H9 (cell line): ENCODE results near the gene RTL3. TPM values are rescaled to one million over a fixed set of nuclear protein-coding genes. Genes with fewer than 3 reads are reported as not detected.

Experiments
- DNase-seq: peaks from one replicate; pipeline ENCODE4 v3.0.0-alpha.2; 2017
- H2AFZ ChIP-seq: one replicate; pipeline ENCODE4 v1.6.1; 2013; ENCODE audit warnings: mild to moderate bottlenecking, low read length, control low read depth, moderate library complexity
- H2AK5ac ChIP-seq: 2 replicates; pipeline ENCODE4 v1.6.1; 2013; ENCODE audit warnings: low read length, control low read depth, mixed read lengths; ENCODE audit not compliant: insufficient read length
- H2BK120ac ChIP-seq: one replicate; pipeline ENCODE4 v1.6.1; 2013; ENCODE audit warnings: low read depth, mild to moderate bottlenecking, low read length, control low read depth, inconsistent platforms; ENCODE audit not compliant: poor library complexity, severe bottlenecking
- H2BK12ac ChIP-seq: 2 replicates; pipeline ENCODE4 v1.6.1; 2013; ENCODE audit warnings: low read length, control low read depth, mixed read lengths, low read depth; ENCODE audit not compliant: insufficient read length
- H2BK15ac ChIP-seq: 2 replicates; pipeline ENCODE4 v1.6.1; 2013; ENCODE audit warnings: low read depth, low read length, control low read depth
- H2BK20ac ChIP-seq: one replicate; pipeline ENCODE4 v1.6.1; 2013; ENCODE audit warnings: low read depth, mild to moderate bottlenecking, low read length, control low read depth, inconsistent platforms; ENCODE audit not compliant: poor library complexity, severe bottlenecking
- H2BK5ac ChIP-seq: 2 replicates; pipeline ENCODE4 v1.6.1; 2013; ENCODE audit warnings: low read length, control low read depth, mixed read lengths; ENCODE audit not compliant: insufficient read length
- H3K14ac ChIP-seq: 2 replicates; pipeline ENCODE4 v1.6.1; 2013; ENCODE audit warnings: low read length, control low read depth; ENCODE audit not compliant: insufficient read depth
- H3K18ac ChIP-seq: 2 replicates; pipeline ENCODE4 v1.6.1; 2013; ENCODE audit warnings: low read depth, mild to moderate bottlenecking, mixed read lengths, low read length, control low read depth; ENCODE audit not compliant: insufficient read length
- H3K23ac ChIP-seq: 2 replicates; pipeline ENCODE4 v1.6.1; 2013; ENCODE audit warnings: low read length, control low read depth, mixed read lengths, low read depth; ENCODE audit not compliant: insufficient read length
- H3K23me2 ChIP-seq: 2 replicates; pipeline ENCODE4 v1.6.1; 2013; ENCODE audit warnings: low read depth, mild to moderate bottlenecking, mixed read lengths, low read length, control low read depth; ENCODE audit not compliant: insufficient read length, poor library complexity, severe bottlenecking
- H3K27ac ChIP-seq: 2 replicates; pipeline ENCODE4 v1.5.1; 2013; ENCODE audit warnings: low read length, control low read depth, mixed read lengths, low read depth; ENCODE audit not compliant: insufficient read length
- H3K27me3 ChIP-seq: 2 replicates; pipeline ENCODE4 v1.6.1; 2013; ENCODE audit warnings: low read length, control low read depth, inconsistent platforms; ENCODE audit not compliant: insufficient read depth
- H3K4ac ChIP-seq: 2 replicates; pipeline ENCODE4 v1.6.1; 2013; ENCODE audit warnings: low read depth, mild to moderate bottlenecking, control low read depth, inconsistent platforms, low read length, moderate library complexity
- H3K4me1 ChIP-seq: 2 replicates; pipeline ENCODE4 v1.6.1; 2013; ENCODE audit warnings: low read length, control low read depth, inconsistent platforms; ENCODE audit not compliant: insufficient read depth
- H3K4me2 ChIP-seq: 2 replicates; pipeline ENCODE4 v1.6.1; 2013; ENCODE audit warnings: low read length, control low read depth, mixed read lengths; ENCODE audit not compliant: insufficient read length, insufficient read depth
- H3K56ac ChIP-seq: 2 replicates; pipeline ENCODE4 v1.6.1; 2013; ENCODE audit warnings: low read depth, mild to moderate bottlenecking, mixed read lengths, low read length, control low read depth; ENCODE audit not compliant: insufficient read length
- H3K79me1 ChIP-seq: 2 replicates; pipeline ENCODE4 v1.6.1; 2013; ENCODE audit warnings: low read depth, mild to moderate bottlenecking, moderate library complexity, low read length, control low read depth, inconsistent platforms; ENCODE audit not compliant: insufficient read depth, poor library complexity, severe bottlenecking
- H3K79me2 ChIP-seq: 2 replicates; pipeline ENCODE4 v1.6.1; 2013; ENCODE audit warnings: low read length, control low read depth, inconsistent platforms; ENCODE audit not compliant: insufficient read depth
- H3K9ac ChIP-seq: 2 replicates; pipeline ENCODE4 v1.6.1; 2013; ENCODE audit warnings: low read length, control low read depth, mixed read lengths; ENCODE audit not compliant: insufficient read length; ENCODE audit errors: extremely low read depth
- H3K9me3 ChIP-seq: one replicate; pipeline ENCODE4 v1.6.1; 2013; ENCODE audit warnings: low read depth, low read length, inconsistent platforms; ENCODE audit not compliant: control insufficient read depth
- H3T11ph ChIP-seq: one replicate; pipeline ENCODE4 v1.6.1; 2013; ENCODE audit warnings: mild to moderate bottlenecking, low read length, control low read depth, inconsistent platforms
- H4K20me1 ChIP-seq: one replicate; pipeline ENCODE4 v1.6.1; 2013; ENCODE audit not compliant: control insufficient read depth, insufficient read length, insufficient read depth
- H4K5ac ChIP-seq: 2 replicates; pipeline ENCODE4 v1.6.1; 2013; ENCODE audit warnings: low read depth, mild to moderate bottlenecking, mixed read lengths, low read length, control low read depth; ENCODE audit not compliant: insufficient read length
- H4K8ac ChIP-seq: replicated peaks from 2 replicates; pipeline ENCODE4 v1.6.1; 2013; ENCODE audit warnings: low read length, control low read depth, mixed read lengths, low read depth; ENCODE audit not compliant: insufficient read length
- H4K91ac ChIP-seq: 2 replicates; pipeline ENCODE4 v1.6.1; 2013; ENCODE audit warnings: low read depth, mild to moderate bottlenecking, moderate library complexity, mixed read lengths, low read length, control low read depth; ENCODE audit not compliant: insufficient read length
- H3K27ac Mint-ChIP-seq, 3 experiments: 2 replicates in 2 of 3; 3 replicates in 1 of 3; pipeline ENCODE4 v1.8.0; 2020 to 2021; ENCODE audit warnings: mixed read lengths in 3 of 3, mild to moderate bottlenecking in 1 of 3, moderate library complexity in 1 of 3
- H3K27me3 Mint-ChIP-seq: 2 replicates; pipeline ENCODE4 v1.8.0; 2021; ENCODE audit warnings: low read depth, mild to moderate bottlenecking, moderate library complexity, mixed read lengths
- H3K36me3 Mint-ChIP-seq, 3 experiments: 2 replicates in 2 of 3; 3 replicates in 1 of 3; pipeline ENCODE4 v1.8.0; 2020 to 2021; ENCODE audit warnings: low read depth in 3 of 3, mixed read lengths in 3 of 3; ENCODE audit not compliant: insufficient read depth in 1 of 3
- H3K4me1 Mint-ChIP-seq, 2 experiments: 2 replicates each; pipeline ENCODE4 v1.8.0; 2020; ENCODE audit warnings: mixed read lengths in 2 of 2
- H3K4me3 Mint-ChIP-seq, 2 experiments: 2 replicates in 1 of 2; 3 replicates in 1 of 2; pipeline ENCODE4 v1.8.0; 2020 to 2021; ENCODE audit warnings: mild to moderate bottlenecking in 2 of 2, mixed read lengths in 2 of 2, moderate library complexity in 1 of 2
- H3K9me3 Mint-ChIP-seq, 2 experiments: 2 replicates in 1 of 2; 3 replicates in 1 of 2; pipeline ENCODE4 v1.8.0; 2020; ENCODE audit warnings: mild to moderate bottlenecking in 2 of 2, mixed read lengths in 2 of 2, moderate library complexity in 1 of 2
- WGBS: extraction: QIAGEN DNeasy Blood & Tissue Kit; methylation state at CpG from one replicate; pipeline ENCODE4 v1.1.7; 2013; ENCODE audit warnings: missing lambda C conversion rate, low lambda C conversion rate, mixed read lengths; ENCODE audit not compliant: insufficient read length; ENCODE audit errors: extremely low coverage; 5-methylcytosine and 5-hydroxymethylcytosine counted together
- total RNA-seq: library from RNA; stranded (reverse); gene quantifications from 2 replicates; pipeline ENCODE4 v1.2.1, GENCODE V29; 2021
- TF ChIP-seq, protein P1 (sequence below): fragments of 200-600 bp; sonication (generic); conservative IDR thresholded peaks from 3 replicates; pipeline ENCODE4 v1.8.0; 2021; ENCODE audit warnings: antibody characterized with exemption, mild to moderate bottlenecking

RTL3 gene
- total RNA-seq, 1 experiment from 2014 or later: not detected

DNA sequence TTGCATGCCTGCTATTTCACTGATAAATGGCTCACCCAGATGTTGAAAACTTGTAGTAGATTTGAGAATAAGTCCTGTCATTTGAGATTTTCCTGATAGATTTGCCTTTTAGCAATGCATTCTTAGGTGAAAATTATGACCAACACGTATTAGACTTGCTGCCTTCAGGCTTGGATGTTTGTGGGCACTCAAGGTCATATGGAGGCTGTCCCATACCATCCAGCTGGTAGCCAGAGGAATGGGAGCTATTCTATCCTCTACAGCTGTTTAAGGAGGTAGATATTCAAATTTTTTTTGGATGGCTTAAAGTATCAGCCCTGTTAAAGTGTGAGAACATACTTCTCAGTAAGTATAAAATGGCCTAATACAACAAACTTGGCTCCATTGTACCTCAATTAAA is 34.7 kb downstream of the RTL3 start:
- Histone ChIP-seq H3K9me3 (peaks cover 10% of the 10 kb centered on the region), H2BK12ac (no peak overlapping the region), H3K56ac (no peak overlapping the region), H4K91ac (no peak overlapping the region), H3K14ac (no peak overlapping the region), H3K4me1 (no peaks in the 10 kb centered on the region), H3T11ph (no peak overlapping the region), H4K5ac (no peak overlapping the region), H3K9ac (no peak overlapping the region), H2BK20ac (no peak overlapping the region), H4K8ac (no peak overlapping the region), H3K4me2 (no peak overlapping the region), H2BK5ac (no peak overlapping the region), H2BK15ac (no peak overlapping the region), H3K79me1 (no peaks in the 10 kb centered on the region), H3K23ac (no peak overlapping the region), H3K23me2 (no peaks in the 10 kb centered on the region), H3K4ac (no peak overlapping the region), H2AFZ (no peak overlapping the region), H3K79me2 (no peaks in the 10 kb centered on the region), H4K20me1 (no peaks in the 10 kb centered on the region), H3K18ac (no peak overlapping the region), H2AK5ac (no peak overlapping the region), H3K27me3 (no peaks in the 10 kb centered on the region), H2BK120ac (no peak overlapping the region), H3K27ac (no peak overlapping the region)
- Mint-ChIP-seq H3K27ac (no peak overlapping the region), H3K36me3 (peaks cover 0 to 2% (median 0%) of the 10 kb centered on the region in 3 experiments; a peak in 2 of 7 replicates), H3K4me3 (no peak overlapping the region), H3K9me3 (peaks cover 40 to 42% of the 10 kb centered on the region in 2 experiments), H3K4me1 (no peaks in the 10 kb centered on the region), H3K27me3 (no peaks in the 10 kb centered on the region)
- no CpG with 5 or more reads among the region's 1 CpG for WGBS
- TF ChIP-seq, protein P1, sequence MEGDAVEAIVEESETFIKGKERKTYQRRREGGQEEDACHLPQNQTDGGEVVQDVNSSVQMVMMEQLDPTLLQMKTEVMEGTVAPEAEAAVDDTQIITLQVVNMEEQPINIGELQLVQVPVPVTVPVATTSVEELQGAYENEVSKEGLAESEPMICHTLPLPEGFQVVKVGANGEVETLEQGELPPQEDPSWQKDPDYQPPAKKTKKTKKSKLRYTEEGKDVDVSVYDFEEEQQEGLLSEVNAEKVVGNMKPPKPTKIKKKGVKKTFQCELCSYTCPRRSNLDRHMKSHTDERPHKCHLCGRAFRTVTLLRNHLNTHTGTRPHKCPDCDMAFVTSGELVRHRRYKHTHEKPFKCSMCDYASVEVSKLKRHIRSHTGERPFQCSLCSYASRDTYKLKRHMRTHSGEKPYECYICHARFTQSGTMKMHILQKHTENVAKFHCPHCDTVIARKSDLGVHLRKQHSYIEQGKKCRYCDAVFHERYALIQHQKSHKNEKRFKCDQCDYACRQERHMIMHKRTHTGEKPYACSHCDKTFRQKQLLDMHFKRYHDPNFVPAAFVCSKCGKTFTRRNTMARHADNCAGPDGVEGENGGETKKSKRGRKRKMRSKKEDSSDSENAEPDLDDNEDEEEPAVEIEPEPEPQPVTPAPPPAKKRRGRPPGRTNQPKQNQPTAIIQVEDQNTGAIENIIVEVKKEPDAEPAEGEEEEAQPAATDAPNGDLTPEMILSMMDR: no peak
- DNase-seq: no peak
